Chondrocyte (in vitro differentiated cells): ENCODE data around the gene TOMM5. TPM values are rescaled to one million over a fixed set of nuclear protein-coding genes. Genes with fewer than 3 reads are reported as not detected.

Experiments
- DNase-seq: peaks from one replicate; pipeline ENCODE4 v3.0.0; 2021; ENCODE audit warnings: mixed read lengths, low spot score
- H3K27ac Mint-ChIP-seq: one replicate; pipeline ENCODE4 v1.8.0; 2021; ENCODE audit warnings: mild to moderate bottlenecking, moderate library complexity, mixed read lengths; ENCODE audit not compliant: unreplicated experiment
- H3K27me3 Mint-ChIP-seq: 2 replicates; pipeline ENCODE4 v1.8.0; 2021; ENCODE audit warnings: low read depth, mixed read lengths
- H3K36me3 Mint-ChIP-seq: 2 replicates; pipeline ENCODE4 v1.8.0; 2021; ENCODE audit warnings: low read depth, mixed read lengths
- H3K4me1 Mint-ChIP-seq: 2 replicates; pipeline ENCODE4 v1.8.0; 2021; ENCODE audit warnings: low read depth, mild to moderate bottlenecking, mixed read lengths
- H3K4me3 Mint-ChIP-seq: one replicate; pipeline ENCODE4 v1.8.0; 2021; ENCODE audit warnings: mild to moderate bottlenecking, moderate library complexity, mixed read lengths; ENCODE audit not compliant: unreplicated experiment
- H3K9me3 Mint-ChIP-seq: 2 replicates; pipeline ENCODE4 v1.8.0; 2021; ENCODE audit warnings: low read depth, mixed read lengths
- CTCF ChIP-seq: fragments of 200-600 bp; sonication (generic); IDR thresholded peaks from 2 replicates; pipeline ENCODE4 v1.5.0; 2021; ENCODE audit warnings: antibody characterized with exemption, mild to moderate bottlenecking, moderate library complexity
- long read RNA-seq: library from polyadenylated mRNA; stranded (forward); transcript quantifications from one replicate; pipeline ENCODE4 v2.0.0, GENCODE V29; 2021
- total RNA-seq: library from RNA; stranded (reverse); gene quantifications from 3 replicates; pipeline ENCODE4 v1.2.1, GENCODE V29; 2021

The TOMM5 gene
- 77.5 to 117 TPM (median 83.0 TPM) in 3 replicates for total RNA-seq
- long read RNA-seq, transcript TOMM5-201 (2 exons, 751 nt) = major isoform, 109 of 109 reads
- long read RNA-seq, partial matches to known transcripts = 0 of 109 reads
- long read RNA-seq, other reads (novel, unspliced or antisense) = 0 of 109 reads

DNA sequence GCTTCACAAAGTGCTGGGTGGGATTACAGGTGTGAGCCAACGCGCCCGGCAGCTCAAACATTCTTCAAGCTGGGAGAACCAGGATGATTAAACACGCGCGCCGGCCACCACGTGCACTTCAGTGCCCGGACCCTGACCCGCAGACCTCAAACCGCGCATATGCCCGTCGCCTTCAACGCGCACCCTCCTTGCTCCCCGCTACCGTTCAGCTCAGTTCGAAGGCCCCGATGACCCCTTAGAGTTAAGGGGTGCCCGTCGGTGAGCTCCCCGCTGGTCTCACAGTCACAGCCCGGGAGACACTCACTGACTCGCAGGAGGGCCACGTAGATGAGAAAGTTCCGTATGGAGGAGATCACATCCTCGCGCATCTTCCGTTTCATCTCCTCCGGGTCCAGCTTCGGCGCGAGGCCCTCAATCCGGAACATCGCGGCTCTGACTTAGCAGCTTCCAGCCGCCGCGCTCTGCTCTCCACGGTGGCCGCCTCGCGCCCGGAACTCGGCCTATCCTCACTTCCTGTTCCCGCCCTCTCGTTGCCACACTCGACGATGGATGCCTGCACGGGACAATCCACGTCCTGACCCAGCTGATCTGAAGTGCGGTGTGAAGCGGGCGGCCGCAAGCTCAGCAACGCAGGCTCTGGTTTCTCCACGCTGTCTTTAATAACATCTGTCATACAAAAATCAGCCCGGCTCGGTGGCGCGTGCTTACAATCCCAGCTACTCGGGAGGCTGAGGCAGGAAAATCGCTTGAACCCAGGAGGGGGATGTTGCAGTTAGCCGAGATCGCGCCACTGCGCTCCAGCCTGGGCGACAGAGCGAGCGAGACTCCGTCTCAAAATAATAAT is at the start of gene TOMM5:
TSS of gene TOMM5 (minus strand) at position 490 of the 844 bp plus-strand sequence. CDS start at position 425, 65 bp downstream.
- Mint-ChIP-seq H3K9me3 (no peaks in the 10 kb centered on the region), H3K27me3 (peaks cover 8% of the 10 kb centered on the region), H3K4me1 (peaks cover 35% of the 10 kb centered on the region), H3K4me3 (peak within 1 kb of the TSS; percentile 95), H3K36me3 (peaks cover 9% of the 10 kb centered on the region), H3K27ac (peak within 1 kb of the TSS; percentile 98)
- DNase-seq = peak; percentile 97
- peak; percentile 13 for TF ChIP-seq CTCF

DNA sequence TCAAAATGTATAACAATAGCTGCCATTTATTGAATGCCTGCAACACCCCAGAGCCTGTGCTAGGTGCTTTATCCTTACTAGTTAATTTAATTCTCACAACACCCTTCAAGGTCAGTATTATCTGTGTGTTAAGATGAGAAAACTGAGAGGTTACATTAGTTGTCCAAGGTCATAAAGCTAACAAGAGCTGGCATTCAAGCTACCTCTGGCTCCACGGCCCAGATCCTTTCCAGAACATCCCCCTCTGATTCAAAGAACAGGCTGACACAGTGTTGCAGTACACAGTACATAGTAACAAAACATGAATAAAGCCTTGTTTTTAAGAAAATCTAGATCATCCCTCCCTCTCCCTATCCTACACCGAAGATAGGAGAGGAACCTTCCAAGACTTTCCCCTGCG is 48.9 kb upstream of the TOMM5 start:
- DNase-seq = no peak
- Mint-ChIP-seq H3K27me3 (peaks cover 47% of the 10 kb centered on the region), H3K4me3 (no peak overlapping the region), H3K36me3 (no peaks in the 10 kb centered on the region), H3K9me3 (no peaks in the 10 kb centered on the region), H3K27ac (no peak overlapping the region), H3K4me1 (no peaks in the 10 kb centered on the region)
- no peak for TF ChIP-seq CTCF

DNA sequence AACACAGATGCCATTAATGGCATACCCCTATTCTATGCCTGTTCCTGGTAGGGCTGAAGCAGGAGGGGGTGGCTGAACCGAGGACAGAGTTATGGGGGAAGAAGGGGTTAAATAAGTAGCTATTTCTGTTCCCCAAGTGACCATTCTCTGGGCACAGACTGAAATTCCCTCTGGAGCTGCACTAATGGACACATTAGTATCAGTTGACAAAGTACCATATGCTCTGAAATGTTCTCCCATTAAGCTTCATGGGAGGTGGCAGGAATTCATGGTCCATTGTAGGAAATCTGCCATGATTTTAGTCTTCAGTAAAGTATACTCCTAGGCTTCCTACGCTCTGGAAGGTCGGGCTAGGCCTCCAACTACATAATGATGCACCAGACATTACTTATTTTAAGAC is 47.8 kb upstream of the TOMM5 start:
- H3K27ac Mint-ChIP-seq = no peak overlapping the region
- H3K4me1 Mint-ChIP-seq = no peaks in the 10 kb centered on the region
- no peaks in the 10 kb centered on the region for H3K36me3 Mint-ChIP-seq
- DNase-seq = no peak
- TF ChIP-seq CTCF = no peak
- no peaks in the 10 kb centered on the region for H3K9me3 Mint-ChIP-seq
- no peak overlapping the region for H3K4me3 Mint-ChIP-seq
- H3K27me3 Mint-ChIP-seq = peaks cover 45% of the 10 kb centered on the region

- DNase-seq = no peak
- Mint-ChIP-seq H3K27ac (no peak overlapping the region), H3K4me3 (no peak overlapping the region), H3K4me1 (no peaks in the 10 kb centered on the region), H3K27me3 (peaks cover 44% of the 10 kb centered on the region), H3K9me3 (no peaks in the 10 kb centered on the region), H3K36me3 (no peaks in the 10 kb centered on the region)
- TF ChIP-seq CTCF = no peak
Measured at GRCh38 chr9:37639841-37640240, 47.4 kb upstream of the TOMM5 start.

- no peak for DNase-seq
- H3K4me1 Mint-ChIP-seq = no peaks in the 10 kb centered on the region
Measured at GRCh38 chr9:37639109-37639762, 46.8 kb upstream of the TOMM5 start.

More at GRCh38 chr9:37639109-37639762, 46.8 kb upstream of the TOMM5 start:
- no peak for TF ChIP-seq CTCF
- Mint-ChIP-seq H3K4me3 (no peak overlapping the region), H3K36me3 (no peaks in the 10 kb centered on the region), H3K9me3 (no peaks in the 10 kb centered on the region), H3K27me3 (peaks cover 44% of the 10 kb centered on the region), H3K27ac (no peak overlapping the region)
